Neutrophil (primary cell): Measurements from ENCODE around the gene ZNF14.
"Not testable (repeated sequence)": the region's sequence is repeated elsewhere in the genome, so short reads cannot be mapped to it uniquely, and the experiment has no call there.

Experiments
- H3K27ac ChIP-seq: fragments of 200-600 bp; sonication (generic); 2 replicates; pipeline ENCODE4 v1.5.1; 2016; ENCODE audit warnings: mild to moderate bottlenecking, moderate library complexity
- H3K27me3 ChIP-seq: fragments of 200-600 bp; sonication (generic); 2 replicates; pipeline ENCODE4 v1.6.0; 2016; ENCODE audit warnings: mild to moderate bottlenecking
- H3K36me3 ChIP-seq: fragments of 200-600 bp; sonication (generic); 2 replicates; pipeline ENCODE4 v1.5.1; 2017
- H3K4me1 ChIP-seq, 2 experiments: fragments of 200-600 bp in 1 of 2; sonication (generic) in 1 of 2; 1 replicate in 1 of 2; 2 replicates in 1 of 2; pipeline versions ENCODE4 v1.5.1 to v1.6.1; 2013 to 2016; ENCODE audit warnings: low read depth in 1 of 2, low read length in 1 of 2, mild to moderate bottlenecking in 1 of 2, moderate library complexity in 1 of 2; ENCODE audit not compliant: control insufficient read depth in 1 of 2, insufficient read depth in 1 of 2
- H3K4me3 ChIP-seq, 2 experiments: fragments of 200-600 bp in 1 of 2; sonication (generic) in 1 of 2; 1 replicate in 1 of 2; 2 replicates in 1 of 2; pipeline ENCODE4 v1.5.1; 2013 to 2016; ENCODE audit warnings: low read depth in 1 of 2, low read length in 1 of 2, mild to moderate bottlenecking in 1 of 2, moderate library complexity in 1 of 2
- H3K9me3 ChIP-seq: fragments of 200-600 bp; sonication (generic); 2 replicates; pipeline ENCODE4 v1.5.1; 2016
- TF ChIP-seq, protein P1 (sequence below): fragments of 200-600 bp; sonication (generic); IDR thresholded peaks from 2 replicates; pipeline ENCODE4 v1.5.1; 2016; ENCODE audit warnings: antibody characterized with exemption

ZNF14 gene

GRCh38 chr19:19732579-19733501 lies at the start of gene ZNF14:
Gene ZNF14, minus strand, starts transcription at chr19:19733112. Its CDS starts 154 bp downstream, at chr19:19732958.
- H3K27me3 ChIP-seq = no peaks in the 10 kb centered on the region
- H3K36me3 ChIP-seq = no peaks in the 10 kb centered on the region
- TF ChIP-seq, protein P1, sequence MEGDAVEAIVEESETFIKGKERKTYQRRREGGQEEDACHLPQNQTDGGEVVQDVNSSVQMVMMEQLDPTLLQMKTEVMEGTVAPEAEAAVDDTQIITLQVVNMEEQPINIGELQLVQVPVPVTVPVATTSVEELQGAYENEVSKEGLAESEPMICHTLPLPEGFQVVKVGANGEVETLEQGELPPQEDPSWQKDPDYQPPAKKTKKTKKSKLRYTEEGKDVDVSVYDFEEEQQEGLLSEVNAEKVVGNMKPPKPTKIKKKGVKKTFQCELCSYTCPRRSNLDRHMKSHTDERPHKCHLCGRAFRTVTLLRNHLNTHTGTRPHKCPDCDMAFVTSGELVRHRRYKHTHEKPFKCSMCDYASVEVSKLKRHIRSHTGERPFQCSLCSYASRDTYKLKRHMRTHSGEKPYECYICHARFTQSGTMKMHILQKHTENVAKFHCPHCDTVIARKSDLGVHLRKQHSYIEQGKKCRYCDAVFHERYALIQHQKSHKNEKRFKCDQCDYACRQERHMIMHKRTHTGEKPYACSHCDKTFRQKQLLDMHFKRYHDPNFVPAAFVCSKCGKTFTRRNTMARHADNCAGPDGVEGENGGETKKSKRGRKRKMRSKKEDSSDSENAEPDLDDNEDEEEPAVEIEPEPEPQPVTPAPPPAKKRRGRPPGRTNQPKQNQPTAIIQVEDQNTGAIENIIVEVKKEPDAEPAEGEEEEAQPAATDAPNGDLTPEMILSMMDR = no peak
- H3K4me3 ChIP-seq = peak within 1 kb of the TSS; percentile 68 to 85
- H3K4me1 ChIP-seq = peaks cover 10 to 13% of the 10 kb centered on the region in 2 experiments
- peaks cover 22% of the 10 kb centered on the region for H3K9me3 ChIP-seq
- H3K27ac ChIP-seq = peak within 1 kb of the TSS; percentile 49

DNA sequence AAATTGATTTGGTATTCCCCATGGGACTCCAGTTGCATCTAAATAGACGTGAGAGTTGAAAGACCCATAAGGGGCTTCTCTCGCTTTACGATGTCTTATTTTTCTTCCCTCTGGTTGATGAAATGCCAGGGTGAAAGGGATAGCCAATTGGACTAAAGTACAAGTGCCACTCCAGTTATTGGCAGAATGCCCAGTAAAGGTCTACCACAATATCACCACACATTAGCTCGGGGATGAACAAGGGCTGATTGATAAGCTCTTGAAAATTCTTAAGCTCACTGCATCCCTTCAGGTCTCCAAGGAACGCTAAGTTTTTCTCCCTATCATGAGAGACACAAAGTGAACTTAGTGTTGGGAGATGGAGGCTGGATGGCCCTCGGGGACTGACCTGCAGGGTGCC lies 48.9 kb upstream of the ZNF14 start:
- H3K4me1 ChIP-seq, H3K27ac ChIP-seq, H3K27me3 ChIP-seq, H3K4me3 ChIP-seq, H3K9me3 ChIP-seq, H3K36me3 ChIP-seq: not testable (repeated sequence)

DNA sequence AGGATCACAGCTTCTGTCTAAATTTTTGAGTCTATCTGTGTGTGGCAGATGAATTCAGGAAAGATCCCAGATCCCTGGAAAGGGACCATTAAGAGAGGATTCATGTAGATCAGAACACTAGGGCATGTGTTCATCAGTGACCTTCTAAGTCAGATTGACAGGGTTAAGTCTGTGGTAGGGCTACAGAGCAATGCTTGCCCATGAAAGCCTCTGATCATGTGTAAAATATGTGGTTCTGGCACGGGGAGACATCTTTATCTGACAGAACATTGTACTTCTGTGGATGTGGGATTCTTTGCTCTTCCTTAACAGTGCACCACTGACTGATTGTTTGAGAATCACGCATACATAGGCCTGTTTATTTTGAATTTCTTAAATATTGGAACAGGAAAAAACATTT lies 45.8 kb upstream of the ZNF14 start:
- Histone ChIP-seq H3K27ac (no peak overlapping the region), H3K4me1 (peaks cover 16 to 19% of the 10 kb centered on the region in 2 experiments), H3K27me3 (no peaks in the 10 kb centered on the region), H3K4me3 (no peak overlapping the region), H3K36me3 (no peaks in the 10 kb centered on the region), H3K9me3 (no peaks in the 10 kb centered on the region)
- TF ChIP-seq, protein P1 = no peak

GRCh38 chr19:19777692-19778091 lies 44.8 kb upstream of the ZNF14 start:
- no peak overlapping the region for H3K27ac ChIP-seq
- TF ChIP-seq, protein P1 = no peak
- H3K4me3 ChIP-seq = no peak overlapping the region

GRCh38 chr19:19776206-19777008 lies 43.5 kb upstream of the ZNF14 start:
- no peaks in the 10 kb centered on the region for H3K27me3 ChIP-seq
- TF ChIP-seq, protein P1 = peak; percentile 55
- H3K36me3 ChIP-seq = no peaks in the 10 kb centered on the region
- H3K4me3 ChIP-seq = peak overlapping the region; percentile 68 to 89
- no peaks in the 10 kb centered on the region for H3K9me3 ChIP-seq
- H3K4me1 ChIP-seq = peaks cover 16 to 19% of the 10 kb centered on the region in 2 experiments
- H3K27ac ChIP-seq = peak overlapping the region; percentile 61

More at GRCh38 chr19:19777692-19778091, 44.8 kb upstream of the ZNF14 start:
- Histone ChIP-seq H3K9me3 (no peaks in the 10 kb centered on the region), H3K4me1 (peaks cover 16 to 19% of the 10 kb centered on the region in 2 experiments), H3K36me3 (no peaks in the 10 kb centered on the region), H3K27me3 (no peaks in the 10 kb centered on the region)
